Sigmoid colon (tissue), 7 donors: ENCODE results near the gene PLXNA3. TPM values are rescaled to one million over a fixed set of nuclear protein-coding genes. Genes with fewer than 3 reads are reported as not detected.

Source experiments
- DNase-seq: peaks from one replicate; pipeline ENCODE4 v3.0.0-alpha.2; 2019
- H3K27ac ChIP-seq, 4 donors: fragments of 200-600 bp; sonication (generic); one replicate each; pipeline ENCODE4 v1.5.1; 2016 to 2019; ENCODE audit warnings: mild to moderate bottlenecking in 1 of 4
- H3K27me3 ChIP-seq, 3 donors: fragments of 200-600 bp; sonication (generic); one replicate each; pipeline ENCODE4 v1.5.1; 2019; ENCODE audit warnings: mild to moderate bottlenecking in 1 of 3
- H3K36me3 ChIP-seq, 4 donors: fragments of 200-600 bp; sonication (generic); one replicate each; pipeline ENCODE4 v1.5.1; 2016 to 2019
- H3K4me1 ChIP-seq, 4 donors: fragments of 200-600 bp; sonication (generic); one replicate each; pipeline ENCODE4 v1.5.1; 2017 to 2019
- H3K4me3 ChIP-seq, 4 donors: fragments of 200-600 bp; sonication (generic); one replicate each; pipeline ENCODE4 v1.5.1; 2017 to 2019; ENCODE audit warnings: mild to moderate bottlenecking in 2 of 4, moderate library complexity in 1 of 4
- H3K9me3 ChIP-seq, 4 donors: fragments of 200-600 bp in 3 of 4; sonication (generic) in 3 of 4; one replicate each; pipeline versions ENCODE4 v1.5.1 to v1.6.1; 2013 to 2019
- EP300 ChIP-seq, 4 donors: sonication (generic); formaldehyde crosslinking; IDR thresholded peaks; one replicate each; pipeline ENCODE4 v1.6.1; 2017; ENCODE audit warnings: antibody characterized with exemption in 4 of 4
- POLR2A ChIP-seq, 2 donors: fragments of 450-650 bp; IDR thresholded peaks; one replicate each; pipeline ENCODE4 v1.6.1; 2016; ENCODE audit warnings: antibody characterized with exemption in 2 of 2, mild to moderate bottlenecking in 2 of 2, moderate library complexity in 2 of 2
- POLR2AphosphoS5 ChIP-seq, 4 donors: sonication (generic); formaldehyde crosslinking; IDR thresholded peaks; one replicate each; pipeline ENCODE4 v1.6.1; 2017; ENCODE audit warnings: antibody characterized with exemption in 4 of 4
- WGBS, 2 donors: extraction: QIAGEN DNeasy Blood & Tissue Kit; methylation state at CpG; one replicate each; pipeline ENCODE4 v1.1.7; 2013; 5-methylcytosine and 5-hydroxymethylcytosine counted together
- intact Hi-C: fragments of 100-400 bp; cut with DNase I; formaldehyde crosslinking; loops from one replicate; pipeline ENCODE4 v1.15.1; 2023
- polyA plus RNA-seq, 3 donors: library from polyadenylated mRNA; stranded (reverse); fragments of 200-250 nt; gene quantifications; one replicate each; pipeline ENCODE4 v1.2.3, GENCODE V29; 2013
- total RNA-seq, 4 donors: library from RNA; depleted of rRNA; stranded (reverse); fragments of >200 nt; gene quantifications; one replicate each; pipeline ENCODE4 v1.1.0, GENCODE V29; 2016
- TF ChIP-seq, protein P1 (sequence below), 4 experiments: fragments of 450-650 bp in 3 of 4; fragments of 200-600 bp in 1 of 4; IDR thresholded peaks; one replicate each; pipeline ENCODE4 v1.5.1; 2016 to 2019; ENCODE audit warnings: antibody characterized with exemption in 4 of 4, mild to moderate bottlenecking in 3 of 4, moderate library complexity in 2 of 4
- donor health status: healthy with polysubstance abuse.
- donor health status: Bipolar disorder and iron deficiency.
- donor health status: healthy.

The PLXNA3 gene
- total RNA-seq, result 10 to 100 TPM in 1 of 4 donors, 1 to 10 TPM in 3; 3.1 to 12.7 (median 5.9) TPM
- 10 to 100 TPM in 1 of 3 donors, 1 to 10 TPM in 2; 4.2 to 22.9 (median 8.6) TPM for polyA plus RNA-seq

DNA sequence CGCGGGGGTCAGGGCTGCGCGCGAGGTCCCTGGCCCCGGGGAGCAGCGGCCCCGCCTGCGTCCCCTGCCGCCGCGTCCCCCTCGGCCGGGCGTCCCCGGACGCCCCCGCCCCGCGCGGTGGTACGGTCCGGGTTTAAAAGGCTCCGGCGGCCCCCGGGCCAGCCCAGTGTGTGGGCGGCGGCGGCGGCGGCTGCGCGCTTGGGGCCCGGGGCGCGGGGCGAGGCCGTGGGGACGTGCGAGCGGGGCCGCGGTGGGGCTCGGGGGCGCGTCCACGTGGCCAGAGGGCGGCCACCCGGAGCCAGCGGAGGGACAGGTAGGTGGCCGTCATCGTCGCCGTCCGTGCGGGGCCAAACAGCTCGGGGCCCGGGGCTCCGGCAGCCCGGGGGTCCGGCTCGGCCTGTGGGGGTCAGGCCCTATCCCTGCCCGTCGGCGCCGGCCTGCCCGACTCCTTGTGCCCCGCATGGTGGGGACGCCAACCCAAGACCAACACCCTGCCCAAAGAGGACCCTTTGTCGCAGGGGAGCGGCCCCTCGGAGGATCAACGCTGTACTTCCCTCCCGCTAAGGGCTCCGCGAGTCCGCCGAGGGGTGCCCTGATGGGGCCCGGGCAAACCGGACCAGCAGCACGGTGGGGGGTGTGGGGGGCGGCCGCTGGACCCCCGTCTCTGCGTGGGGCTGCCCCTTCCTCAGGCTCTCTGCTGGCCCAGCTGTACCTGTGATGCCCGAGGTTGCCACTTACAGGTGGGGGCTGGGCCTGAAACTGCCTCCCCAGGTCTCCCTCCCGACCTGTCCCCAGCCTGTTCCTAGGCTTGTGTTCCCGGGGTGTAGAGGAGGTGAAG, at the start of gene PLXNA3:
Gene PLXNA3, plus strand, starts transcription at position 166 of the 838 bp plus-strand sequence. CDS start 1,903 bp downstream, outside the sequence.
- Histone ChIP-seq H3K4me3 (peak within 1 kb of the TSS; percentile 43 to 76 (median 63)), H3K4me1 (peaks cover 0 to 15% (median 11%) of the 10 kb centered on the region in 4 donors), H3K9me3 (no peaks in the 10 kb centered on the region), H3K27me3 (no peaks in the 10 kb centered on the region), H3K27ac (peak within 1 kb of the TSS; percentile 66 to 76 (median 73)), H3K36me3 (peaks cover 0 to 4% (median 0%) of the 10 kb centered on the region in 4 donors)
- TF ChIP-seq POLR2A (IDR thresholded peaks at IDR 0.05) (no peak), POLR2AphosphoS5 (IDR thresholded peaks at IDR 0.05) (peak in 3 of 4 donors; percentile 26 to 45 (median 43)), EP300 (IDR thresholded peaks at IDR 0.05) (no peak)
- TF ChIP-seq, protein P1, sequence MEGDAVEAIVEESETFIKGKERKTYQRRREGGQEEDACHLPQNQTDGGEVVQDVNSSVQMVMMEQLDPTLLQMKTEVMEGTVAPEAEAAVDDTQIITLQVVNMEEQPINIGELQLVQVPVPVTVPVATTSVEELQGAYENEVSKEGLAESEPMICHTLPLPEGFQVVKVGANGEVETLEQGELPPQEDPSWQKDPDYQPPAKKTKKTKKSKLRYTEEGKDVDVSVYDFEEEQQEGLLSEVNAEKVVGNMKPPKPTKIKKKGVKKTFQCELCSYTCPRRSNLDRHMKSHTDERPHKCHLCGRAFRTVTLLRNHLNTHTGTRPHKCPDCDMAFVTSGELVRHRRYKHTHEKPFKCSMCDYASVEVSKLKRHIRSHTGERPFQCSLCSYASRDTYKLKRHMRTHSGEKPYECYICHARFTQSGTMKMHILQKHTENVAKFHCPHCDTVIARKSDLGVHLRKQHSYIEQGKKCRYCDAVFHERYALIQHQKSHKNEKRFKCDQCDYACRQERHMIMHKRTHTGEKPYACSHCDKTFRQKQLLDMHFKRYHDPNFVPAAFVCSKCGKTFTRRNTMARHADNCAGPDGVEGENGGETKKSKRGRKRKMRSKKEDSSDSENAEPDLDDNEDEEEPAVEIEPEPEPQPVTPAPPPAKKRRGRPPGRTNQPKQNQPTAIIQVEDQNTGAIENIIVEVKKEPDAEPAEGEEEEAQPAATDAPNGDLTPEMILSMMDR (IDR thresholded peaks at IDR 0.05), result no peak
- intact Hi-C loops, result loop anchor here (2.0 kb wide), 1 partner anchor 18 kb away; no protein-coding TSS in a partner anchor
- DNase-seq, result no peak
- WGBS, 2 donors, result 0% methylated on average over 88 of the region's 88 CpGs

DNA sequence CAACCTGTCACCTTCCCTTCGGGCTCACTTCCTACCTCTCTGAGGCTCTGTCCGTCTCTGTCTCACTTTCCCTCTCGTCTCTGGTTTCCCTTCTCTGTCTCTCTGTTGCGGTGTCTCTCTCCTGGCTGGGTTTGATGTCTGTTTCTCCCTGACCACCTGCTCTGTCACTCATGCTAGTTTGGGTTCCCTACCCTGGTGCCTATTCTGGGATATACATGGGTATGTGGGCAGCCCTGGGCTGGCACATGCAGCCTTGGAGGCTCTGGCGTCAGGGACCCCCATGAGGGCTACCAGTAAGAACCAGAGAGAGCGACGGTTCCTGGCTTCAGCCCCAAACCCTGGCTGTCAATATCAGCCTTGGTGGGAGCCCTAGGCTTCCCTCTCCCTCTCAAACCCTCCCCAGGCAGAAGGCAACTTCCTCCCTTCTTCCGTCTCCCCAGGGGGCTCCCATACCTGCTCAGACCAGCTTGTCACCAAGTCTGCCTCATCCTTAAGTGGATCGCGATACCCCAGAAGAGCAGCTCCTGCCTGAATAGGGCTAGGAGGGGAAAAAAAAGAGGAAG, 49.3 kb upstream of the PLXNA3 start:
- TF ChIP-seq, protein P1 (IDR thresholded peaks at IDR 0.05), result no peak
- no peak for TF ChIP-seq EP300 (IDR thresholded peaks at IDR 0.05)
- no peak for TF ChIP-seq POLR2A (IDR thresholded peaks at IDR 0.05)
- no peak for TF ChIP-seq POLR2AphosphoS5 (IDR thresholded peaks at IDR 0.05)
- Histone ChIP-seq H3K4me1 (peaks cover 0 to 8% (median 7%) of the 10 kb centered on the region in 4 donors), H3K36me3 (no peaks in the 10 kb centered on the region), H3K27ac (peak overlapping the region; percentile 58 to 71 (median 62)), H3K9me3 (no peaks in the 10 kb centered on the region), H3K27me3 (no peaks in the 10 kb centered on the region), H3K4me3 (peak overlapping the region; percentile 10 to 32 (median 25))
- DNase-seq, result no peak
- 26 to 33% methylated on average over 10 of the region's 10 CpGs for WGBS, 2 donors
- intact Hi-C loops, result no loop called here

DNA sequence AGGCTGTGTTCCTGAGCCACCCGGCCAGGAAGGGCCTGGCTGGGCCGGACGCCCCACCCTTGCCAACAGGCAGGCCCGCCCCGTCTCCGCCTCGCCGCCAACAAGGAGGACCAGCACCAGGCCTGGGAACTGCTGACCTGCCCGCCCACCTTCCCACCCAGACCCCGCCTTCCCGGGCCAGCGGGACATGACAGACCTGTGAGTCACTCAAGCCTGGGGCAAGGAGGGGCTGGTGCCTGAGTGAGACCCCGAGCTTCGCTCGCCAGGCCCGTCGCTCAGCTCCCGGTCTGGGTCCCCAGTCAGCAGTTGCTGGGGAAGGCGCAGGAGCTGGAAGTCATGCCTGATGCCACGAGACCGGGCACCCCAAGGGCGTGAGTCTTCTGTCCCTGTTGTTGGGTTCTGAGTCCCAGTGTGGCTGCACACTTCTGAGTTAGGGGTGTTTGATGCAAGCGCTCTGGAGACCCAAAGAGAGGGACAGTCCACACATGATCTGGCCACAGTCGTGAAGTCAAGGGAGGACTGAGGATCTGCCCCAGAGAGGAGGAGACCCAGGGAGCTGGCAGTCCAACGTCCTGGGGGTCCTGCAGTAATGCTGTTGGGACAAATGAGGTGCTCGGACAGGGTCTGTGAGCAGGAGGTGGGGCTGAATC, 48.7 kb upstream of the PLXNA3 start, which contains the start of gene DNASE1L1:
Gene DNASE1L1, minus strand, starts transcription at position 33 of the 650 bp plus-strand sequence. CDS start 3,686 bp downstream, outside the sequence.
- Histone ChIP-seq H3K4me3 (peak within 1 kb of the TSS; percentile 10 to 32 (median 25)), H3K27me3 (no peaks in the 10 kb centered on the region), H3K4me1 (peaks cover 0 to 8% (median 7%) of the 10 kb centered on the region in 4 donors), H3K27ac (peak within 1 kb of the TSS; percentile 58 to 71 (median 62)), H3K36me3 (no peaks in the 10 kb centered on the region), H3K9me3 (no peaks in the 10 kb centered on the region)
- peak; percentile 86 for DNase-seq
- intact Hi-C loops, result no loop called here
- 14 to 31% methylated on average over 24 to 26 of the region's 26 CpGs for WGBS, 2 donors
- TF ChIP-seq POLR2AphosphoS5 (IDR thresholded peaks at IDR 0.05), result peak in 2 of 4 donors; percentile 19 to 23
- no peak for TF ChIP-seq EP300 (IDR thresholded peaks at IDR 0.05)
- TF ChIP-seq, protein P1 (IDR thresholded peaks at IDR 0.05), result no peak

DNA sequence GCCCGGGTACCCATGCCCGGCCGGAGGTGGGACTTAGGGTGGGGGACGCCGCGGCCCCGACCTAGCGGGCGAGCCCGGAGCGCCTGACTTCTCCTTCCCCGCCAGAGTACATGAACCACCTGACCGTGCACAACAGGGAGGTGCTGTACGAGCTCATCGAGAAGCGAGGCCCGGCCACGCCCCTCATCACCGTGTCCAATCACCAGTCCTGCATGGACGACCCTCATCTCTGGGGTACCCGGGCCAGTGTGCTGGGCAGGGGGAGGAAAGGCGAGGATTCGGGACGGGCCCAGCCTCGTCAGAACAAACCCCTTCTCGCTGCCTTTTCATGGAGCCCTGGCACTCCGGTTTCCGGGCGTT, 46.1 kb upstream of the PLXNA3 start:
- H3K27ac ChIP-seq, result peak overlapping the region; percentile 93 to 94 (median 93)
- no peaks in the 10 kb centered on the region for H3K27me3 ChIP-seq
- TF ChIP-seq POLR2AphosphoS5 (IDR thresholded peaks at IDR 0.05), result peak; percentile 33 to 80 (median 62)
- TF ChIP-seq, protein P1 (IDR thresholded peaks at IDR 0.05), result no peak
- peak; percentile 90 for DNase-seq
- peaks cover 0 to 8% (median 7%) of the 10 kb centered on the region in 4 donors for H3K4me1 ChIP-seq
- no peaks in the 10 kb centered on the region for H3K36me3 ChIP-seq
- intact Hi-C loops, result loop anchor here (5.0 kb wide), 1 partner anchor 65 kb away; the partner anchor contains the start of gene LAGE3
- 0 to 1% methylated on average over 29 of the region's 29 CpGs for WGBS, 2 donors
- H3K9me3 ChIP-seq, result no peaks in the 10 kb centered on the region
- peak overlapping the region; percentile 62 to 86 (median 82) for H3K4me3 ChIP-seq
